Stimulated activated CD8-positive, alpha-beta memory T cell treated with anti-CD3 and anti-CD28 coated beads, Interleukin-15, amount 100 ng/mL, for 4 hours (primary cell): Measurements from ENCODE around the gene ZNF496.
"Not testable (repeated sequence)": the region's sequence is repeated elsewhere in the genome, so short reads cannot be mapped to it uniquely, and the experiment has no call there.

Experiments
- DNase-seq, 2 donors: peaks; one replicate each; pipeline ENCODE4 v3.0.0-alpha.2; 2020; ENCODE audit warnings: low read depth in 2 of 2

The ZNF496 gene

GRCh38 chr1:247331525-247332214, at the start of gene ZNF496:
Gene ZNF496, minus strand, starts transcription at chr1:247331867. Its CDS starts 2,289 bp downstream, at chr1:247329578.
- peak; percentile 33 to 48 for DNase-seq

GRCh38 chr1:247378334-247379073, 46.8 kb upstream of the ZNF496 start:
- no peak for DNase-seq

- DNase-seq: not testable (repeated sequence)
Observed at GRCh38 chr1:247377656-247378055, 46.0 kb upstream of the ZNF496 start.

- DNase-seq: no peak
Observed at GRCh38 chr1:247376659-247377058, 45.0 kb upstream of the ZNF496 start.

- DNase-seq: no peak
Observed at GRCh38 chr1:247375747-247376146, 44.1 kb upstream of the ZNF496 start.

- DNase-seq: not testable (repeated sequence)
Observed at GRCh38 chr1:247374651-247375334, 43.1 kb upstream of the ZNF496 start.

GRCh38 chr1:247373721-247374141, 42.1 kb upstream of the ZNF496 start:
- peak; percentile 4 to 17 for DNase-seq

GRCh38 chr1:247371801-247372259, 40.2 kb upstream of the ZNF496 start:
- no peak for DNase-seq

GRCh38 chr1:247370786-247371732, 39.4 kb upstream of the ZNF496 start:
- no peak for DNase-seq

- DNase-seq: no peak
Observed at GRCh38 chr1:247368490-247369145, 37.0 kb upstream of the ZNF496 start.

GRCh38 chr1:247367786-247368422, 36.2 kb upstream of the ZNF496 start:
- DNase-seq: no peak

- no peak for DNase-seq
Observed at GRCh38 chr1:247366926-247367645, 35.4 kb upstream of the ZNF496 start.

- not testable (repeated sequence) for DNase-seq
Observed at GRCh38 chr1:247366345-247366744, 34.7 kb upstream of the ZNF496 start.

GRCh38 chr1:247365023-247365422, 33.4 kb upstream of the ZNF496 start:
- DNase-seq: no peak

GRCh38 chr1:247363000-247363399, 31.3 kb upstream of the ZNF496 start:
- not testable (repeated sequence) for DNase-seq

GRCh38 chr1:247362153-247362552, 30.5 kb upstream of the ZNF496 start:
- no peak for DNase-seq

- DNase-seq: no peak
Observed at GRCh38 chr1:247360991-247361731, 29.5 kb upstream of the ZNF496 start.

- no peak for DNase-seq
Observed at GRCh38 chr1:247360116-247360898, 28.6 kb upstream of the ZNF496 start.
